ENCODE results near the gene KCNN2. TPM values are rescaled to one million over a fixed set of nuclear protein-coding genes. Genes with fewer than 3 reads are reported as not detected.

Gene KCNN2
- total and polyA plus RNA-seq, 10 of the 15 experiments (the other 5 are each of a cell fraction or from before 2014, with no cell fraction given) = 0.21 to 3.6 (median 0.79) TPM

- TF ChIP-seq ZNF687 (IDR thresholded peaks at IDR 0.05) = no peak
- TF ChIP-seq RCOR1 (conservative IDR thresholded peaks at IDR 0.05; ENCODE audit: low read depth, low read length) = no peak
- TF ChIP-seq SP1 (IDR thresholded peaks at IDR 0.05; ENCODE audit: low read depth, low read length) = no peak
- peak; percentile 89 to 90 for TF ChIP-seq BHLHE40 (IDR thresholded peaks at IDR 0.05; ENCODE audit: borderline replicate concordance in 1 of 2, low read depth in 2 of 2, low read length in 1 of 2)
- TF ChIP-seq EED (IDR thresholded peaks at IDR 0.05; ENCODE audit: low read depth) = peak; percentile 41; the same call in 1 of the 2 replicates
- TF ChIP-seq IKZF2 (IDR thresholded peaks at IDR 0.05) = peak; percentile 41 to 70; a peak in 3 of 4 replicates
- TF ChIP-seq RAD21 (IDR thresholded peaks at IDR 0.05; ENCODE audit: insufficient read depth, low read depth, low read length) = peak; percentile 87
- TF ChIP-seq TCF12 (IDR thresholded peaks at IDR 0.05; ENCODE audit: low read depth, low read length) = peak; percentile 65
- 0 out of 3 replicates have a peak, but pooled peaks have one; percentile 23 for TF ChIP-seq POU2F2 (IDR thresholded peaks at IDR 0.05; ENCODE audit: borderline replicate concordance, low read depth, low read length)
- TF ChIP-seq MEF2A (IDR thresholded peaks at IDR 0.05; ENCODE audit: insufficient read depth, low read depth, low read length) = peak; percentile 55; the same call in 1 of the 2 replicates
- TF ChIP-seq EGR1 (IDR thresholded peaks at IDR 0.05; ENCODE audit: borderline replicate concordance in 1 of 2, low read depth in 2 of 2, low read length in 2 of 2) = peak in 1 of 2 experiments; percentile 1; a peak in 1 of 3 replicates
- peak; percentile 48; the same call in 1 of the 2 replicates for TF ChIP-seq NR2F1 (conservative IDR thresholded peaks at IDR 0.05)
- peak; percentile 45; the same call in 1 of the 2 replicates for TF ChIP-seq MTA2 (IDR thresholded peaks at IDR 0.05; ENCODE audit: low read depth)
- TF ChIP-seq MEF2B (IDR thresholded peaks at IDR 0.05; ENCODE audit: partially characterized antibody, poor library complexity, severe bottlenecking) = no peak
- peak; percentile 97 for TF ChIP-seq SMC3 (IDR thresholded peaks at IDR 0.05; ENCODE audit: borderline replicate concordance, low read length)
- TF ChIP-seq IKZF1 (conservative IDR thresholded peaks at IDR 0.05) = peak; percentile 72
- TF ChIP-seq SREBF1 (IDR thresholded peaks at IDR 0.05; ENCODE audit: low read length) = no peak
- no peak for TF ChIP-seq ZNF622 (IDR thresholded peaks at IDR 0.05)
- TF ChIP-seq RFX5 (IDR thresholded peaks at IDR 0.05; ENCODE audit: low read depth, low read length) = no peak
- TF ChIP-seq KLF5 (IDR thresholded peaks at IDR 0.05; ENCODE audit: partially characterized antibody) = peak; percentile 62
- no peak for TF ChIP-seq BCLAF1 (IDR thresholded peaks at IDR 0.05)
Measured at GRCh38 chr5:114449860-114450421, 88.1 kb downstream of the KCNN2 start (continued).
